RCC 7860 (cell line): ENCODE data around the gene GCNA.
"Not testable (repeated sequence)": the region's sequence is repeated elsewhere in the genome, so short reads cannot be mapped to it uniquely, and the experiment has no call there.

Experiments used
- DNase-seq: peaks from one replicate; pipeline ENCODE4 v3.0.0-alpha.2; 2015; ENCODE audit warnings: low spot score
- FAIRE-seq: peaks from 2 replicates; lab custom pipeline; 2012; peaks lifted over from hg19 to GRCh38; lab: Jason Lieb, UNC

Gene GCNA

DNA sequence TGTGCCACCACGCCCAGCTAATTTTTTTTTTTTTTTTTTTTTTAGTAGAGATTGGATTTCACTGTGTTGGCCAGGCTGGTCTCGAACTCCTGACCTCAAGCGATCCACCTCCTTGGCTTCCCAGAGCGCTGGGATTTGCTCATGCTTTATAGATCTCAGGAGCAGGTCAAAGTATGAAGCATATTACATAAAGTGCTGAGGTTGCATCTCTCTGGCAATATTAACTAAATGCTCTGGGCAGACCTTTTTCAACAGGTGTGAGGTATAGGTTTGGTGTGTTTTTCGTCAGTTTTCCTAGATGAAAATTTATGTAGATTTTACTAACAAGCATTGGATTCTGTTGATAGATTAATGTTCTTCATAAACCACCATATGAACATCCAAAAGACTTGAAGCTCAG is 19.3 kb upstream of the GCNA start:
- DNase-seq (no peak), FAIRE-seq (no peak)

DNA sequence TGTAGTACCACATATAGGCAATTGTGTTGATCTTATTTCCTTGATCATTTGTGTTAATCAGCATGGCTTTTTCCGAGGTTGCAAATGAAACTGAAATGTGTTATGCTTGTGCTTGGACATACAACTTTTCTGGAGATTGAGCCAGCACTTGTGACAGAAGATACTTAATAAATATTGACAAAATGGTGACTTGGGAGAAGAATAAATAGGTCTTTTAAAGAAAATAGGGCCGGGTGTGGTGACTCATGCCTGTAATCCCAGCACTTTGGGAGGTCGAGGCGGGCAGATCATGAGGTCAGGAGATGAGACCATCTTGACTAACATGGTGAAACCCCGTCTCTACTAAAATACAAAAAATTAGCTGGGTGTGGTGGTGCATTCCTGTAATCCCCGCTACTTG is 18.5 kb upstream of the GCNA start:
- not testable (repeated sequence) for FAIRE-seq, DNase-seq

DNA sequence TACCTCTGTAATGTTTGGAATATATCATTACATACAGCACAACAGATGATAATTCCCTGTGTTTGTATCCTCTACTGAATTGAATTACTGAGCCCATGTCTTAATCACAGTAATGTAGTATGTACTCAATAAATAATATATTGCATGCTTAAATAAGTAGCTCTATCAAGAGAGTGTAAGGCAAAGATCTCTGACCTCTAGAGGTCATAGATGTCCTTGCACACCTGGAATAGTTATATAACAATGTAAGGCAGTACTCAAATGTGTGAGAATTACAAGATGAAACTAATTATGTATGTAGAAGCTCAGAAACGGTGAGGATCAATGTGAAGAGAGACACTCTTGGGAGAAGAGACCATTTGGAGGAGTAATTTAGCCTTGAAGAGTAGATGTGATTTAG is 14.3 kb upstream of the GCNA start:
- DNase-seq (no peak), FAIRE-seq (no peak)

DNA sequence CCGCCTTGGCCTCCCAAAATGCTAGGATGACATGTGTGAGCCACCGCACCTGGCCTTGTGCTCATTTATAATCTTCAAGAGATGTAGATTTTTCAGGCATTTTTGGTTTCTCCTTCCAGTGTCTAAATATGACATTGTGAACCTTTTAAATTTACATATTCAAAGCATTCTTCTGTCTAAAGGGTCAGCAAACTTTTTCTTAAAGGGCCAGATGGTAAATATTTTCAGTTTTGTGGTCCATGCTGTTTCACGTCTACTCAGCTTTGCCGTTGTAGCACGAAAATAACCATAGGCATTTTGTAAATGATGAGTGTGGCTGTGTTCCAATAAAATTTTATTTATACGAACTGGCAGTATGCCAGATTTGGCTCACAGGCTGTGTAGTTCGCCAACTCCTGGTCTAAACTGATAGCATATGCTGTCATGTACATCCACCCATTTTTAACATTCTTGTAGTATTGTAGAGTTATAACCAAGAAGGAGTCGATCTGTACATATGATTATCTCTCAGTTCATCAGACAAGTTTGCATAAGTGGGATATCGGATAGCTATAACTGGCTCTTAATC is 12.7 kb upstream of the GCNA start:
- DNase-seq (no peak), FAIRE-seq (no peak)

DNA sequence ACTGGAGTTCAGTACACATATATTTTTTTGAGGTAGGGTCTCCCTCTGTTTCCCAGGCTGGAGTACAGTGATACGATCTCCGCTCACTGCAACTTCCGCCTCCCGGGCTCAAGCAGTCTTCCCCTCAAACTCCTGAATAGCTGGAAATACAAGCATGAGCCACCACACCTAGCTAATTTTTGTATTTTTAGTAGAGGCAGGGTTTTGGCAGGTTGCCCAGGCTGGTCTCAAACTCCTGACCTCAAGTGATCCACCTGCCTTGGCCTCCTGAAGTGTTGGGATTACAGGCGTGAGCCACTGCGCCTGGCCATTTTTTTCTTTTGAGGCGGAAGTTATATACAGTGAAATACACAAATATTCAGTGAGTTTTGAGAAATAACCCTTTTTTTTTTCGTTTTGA is 6.8 kb upstream of the GCNA start:
- FAIRE-seq, DNase-seq: not testable (repeated sequence)

DNA sequence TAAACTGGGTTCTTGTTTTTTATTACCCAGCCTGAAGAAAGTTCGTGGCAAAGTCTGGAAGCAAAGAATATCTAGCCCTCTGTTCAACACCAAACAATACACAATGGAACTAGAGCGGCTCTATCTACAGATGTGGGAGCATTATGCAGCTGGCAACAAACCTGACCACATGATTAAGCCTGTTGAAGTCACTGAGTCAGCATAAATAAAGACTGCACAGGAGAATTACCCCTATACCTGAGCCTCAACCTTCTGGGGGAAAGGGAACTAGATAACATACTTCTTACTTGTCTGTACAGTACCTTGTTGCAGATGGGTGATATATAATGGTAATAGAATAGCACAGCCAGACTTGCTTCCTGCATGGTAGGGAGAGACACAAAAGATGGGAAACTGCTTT is 4.6 kb upstream of the GCNA start:
- FAIRE-seq (no peak), DNase-seq (no peak)

DNA sequence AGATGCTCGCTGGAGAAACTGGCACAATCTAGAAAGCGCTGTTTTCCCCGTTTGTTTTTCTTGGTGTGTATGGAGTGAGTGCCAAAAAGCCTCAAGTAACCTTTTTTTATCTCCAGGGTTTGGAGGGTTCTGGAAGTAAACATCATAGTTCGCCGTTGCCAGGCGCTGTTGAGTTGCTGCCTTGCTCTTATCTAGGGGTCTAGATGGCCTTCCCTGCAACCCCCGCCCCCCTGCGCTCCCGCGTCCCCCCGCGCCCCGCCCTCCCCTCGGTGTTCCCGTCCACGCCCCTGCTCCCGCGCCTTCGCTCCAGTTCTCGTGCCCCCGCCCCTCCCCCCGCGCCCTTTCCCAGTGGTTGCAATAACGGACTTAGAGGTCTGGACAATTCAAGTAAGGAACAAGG is 555 bp upstream of the GCNA start:
- DNase-seq, result no peak
- FAIRE-seq, result no peak

DNA sequence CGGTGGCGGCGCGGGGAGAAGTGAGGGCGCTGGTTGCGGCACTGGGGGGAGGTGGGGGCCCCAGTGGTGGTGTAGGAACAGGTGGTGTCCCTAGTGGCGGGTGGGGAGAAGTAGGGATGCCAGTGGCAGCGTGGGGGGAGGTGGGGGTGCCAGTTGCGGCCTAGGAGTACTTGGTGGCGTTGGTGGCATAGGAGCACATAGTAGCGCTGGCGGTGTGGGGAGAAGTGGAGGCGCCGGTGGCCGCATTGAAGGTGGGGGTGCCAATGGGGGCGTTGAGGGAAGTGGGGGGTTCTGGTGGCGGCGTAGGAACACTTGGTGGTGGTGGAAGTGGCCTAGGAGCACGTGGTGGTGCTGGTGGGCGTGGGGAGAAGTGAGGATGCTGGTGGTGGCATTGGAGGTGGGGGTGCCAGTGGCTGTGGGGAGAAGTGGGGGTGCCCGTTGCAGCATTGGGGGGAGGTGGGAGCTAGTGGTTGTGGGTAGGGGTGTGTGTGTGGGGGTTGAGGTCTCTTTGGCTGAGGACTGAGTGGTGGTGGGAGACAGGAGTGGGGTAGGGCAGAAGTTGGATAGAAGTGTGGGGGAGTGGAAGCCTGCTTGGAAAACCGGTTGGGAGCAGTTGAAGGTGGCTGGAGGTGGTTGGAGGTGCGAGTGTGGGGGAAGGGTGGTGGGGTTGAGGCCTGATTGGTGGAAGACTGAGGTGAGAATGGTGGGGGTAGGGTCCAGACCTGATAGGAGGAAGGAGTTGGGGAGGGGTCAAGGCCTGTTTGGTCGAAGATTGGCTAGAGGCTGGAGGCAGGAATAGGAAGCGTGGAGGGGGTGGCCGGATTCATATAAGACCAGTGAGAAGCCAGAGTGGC is 1.1 kb downstream of the GCNA start:
- FAIRE-seq (no peak), DNase-seq (no peak)

DNA sequence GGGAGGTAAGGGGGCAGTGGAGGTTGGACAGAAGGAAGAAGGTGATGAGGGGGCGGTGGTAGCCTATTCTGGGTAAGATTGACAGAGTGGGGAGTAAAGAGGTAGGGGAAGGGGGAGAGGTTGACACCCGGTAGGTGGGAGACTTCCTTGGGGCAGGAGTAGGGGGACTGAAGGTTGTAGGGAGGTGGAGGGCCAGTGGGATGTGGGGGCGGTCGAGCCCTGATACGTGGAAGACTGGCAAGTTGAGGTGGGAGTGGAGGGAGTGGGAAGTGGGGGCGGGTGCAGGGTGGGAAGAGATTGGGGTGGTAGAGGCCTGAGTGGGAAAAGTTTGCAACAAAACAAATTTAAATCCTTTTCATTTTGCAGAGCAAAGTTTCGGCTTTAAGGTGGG is 1.7 kb downstream of the GCNA start:
- FAIRE-seq, result no peak

DNA sequence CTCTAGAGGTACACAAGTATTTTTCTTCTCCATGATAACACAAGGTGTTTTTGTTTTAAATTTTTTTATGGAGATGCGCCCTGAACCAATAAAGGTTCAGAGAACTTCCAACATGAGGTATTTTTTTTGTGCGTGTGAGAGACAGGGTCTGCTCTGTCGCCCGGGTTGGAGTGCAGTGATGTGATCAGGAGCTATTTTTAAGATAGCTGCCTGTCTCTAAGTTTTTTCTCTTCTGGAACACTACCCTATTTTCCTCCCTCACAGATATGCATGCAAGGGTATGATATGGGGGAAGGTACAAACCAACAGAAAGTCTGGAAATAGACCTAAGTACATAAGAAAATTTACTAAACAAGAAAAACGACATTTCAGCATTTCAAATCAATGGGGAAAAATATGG is 3.0 kb downstream of the GCNA start:
- no peak for FAIRE-seq
- no peak for DNase-seq

More for the DNA sequence above, 1.7 kb downstream of the GCNA start:
- DNase-seq, result no peak

DNA sequence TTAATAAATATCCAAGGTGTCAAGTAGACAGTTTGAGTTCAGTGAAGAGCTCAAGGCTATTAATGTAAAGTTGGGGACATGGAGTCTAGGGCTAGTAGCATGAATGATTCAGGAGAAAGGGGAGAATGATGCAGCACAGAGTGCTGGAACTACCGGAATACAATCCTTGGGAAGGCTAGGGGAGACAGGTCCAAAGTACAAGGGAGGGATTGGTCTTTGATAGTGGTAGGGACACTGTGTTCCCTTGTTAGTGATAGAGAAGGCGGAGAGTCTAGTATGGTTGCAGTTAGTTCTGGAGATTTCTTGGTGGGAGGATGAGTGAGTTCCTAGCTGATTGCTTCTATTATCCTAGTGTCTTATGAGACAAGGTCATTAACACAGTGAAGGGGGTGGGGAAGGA is 8.7 kb downstream of the GCNA start:
- FAIRE-seq, result no peak
- DNase-seq, result no peak

DNA sequence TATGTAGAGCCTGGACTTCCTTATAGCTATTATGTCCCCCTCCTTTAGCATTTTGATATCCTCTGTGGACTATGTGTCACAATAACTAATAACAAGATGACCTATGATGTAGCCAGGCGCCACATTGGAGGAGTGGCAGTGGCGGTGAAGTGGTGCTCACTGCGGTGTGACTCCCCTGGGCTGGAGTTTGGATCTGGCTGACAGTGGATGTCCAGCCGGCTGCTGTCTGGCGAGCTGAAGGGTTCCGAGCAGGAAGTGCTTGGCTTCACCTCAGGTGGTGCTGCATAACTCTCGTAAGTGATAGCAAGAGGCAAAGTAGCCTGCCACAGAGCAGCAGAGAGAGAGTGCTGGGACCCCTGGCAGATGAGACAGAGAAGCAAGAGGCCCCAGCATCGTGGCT is 15.0 kb downstream of the GCNA start:
- not testable (repeated sequence) for FAIRE-seq, DNase-seq

DNA sequence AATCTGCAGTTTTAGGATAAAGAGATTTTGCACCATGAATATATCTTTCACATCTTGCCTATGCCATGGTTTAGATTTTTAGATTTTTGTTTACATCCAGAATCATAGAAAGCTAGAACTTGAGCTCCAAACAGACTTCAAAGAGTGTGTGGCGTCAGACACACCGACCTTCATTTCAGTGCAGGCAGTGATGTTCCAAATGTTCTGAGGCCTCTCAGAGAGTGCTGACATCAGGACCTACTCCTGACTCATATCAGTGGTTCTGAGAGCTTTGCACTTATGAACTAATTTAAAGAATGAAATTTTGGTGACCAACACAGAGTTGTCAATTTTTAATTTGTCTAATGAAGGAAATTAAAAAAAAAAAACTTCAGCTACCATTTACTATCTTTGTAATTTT is 21.7 kb downstream of the GCNA start:
- DNase-seq (no peak), FAIRE-seq (no peak)

DNA sequence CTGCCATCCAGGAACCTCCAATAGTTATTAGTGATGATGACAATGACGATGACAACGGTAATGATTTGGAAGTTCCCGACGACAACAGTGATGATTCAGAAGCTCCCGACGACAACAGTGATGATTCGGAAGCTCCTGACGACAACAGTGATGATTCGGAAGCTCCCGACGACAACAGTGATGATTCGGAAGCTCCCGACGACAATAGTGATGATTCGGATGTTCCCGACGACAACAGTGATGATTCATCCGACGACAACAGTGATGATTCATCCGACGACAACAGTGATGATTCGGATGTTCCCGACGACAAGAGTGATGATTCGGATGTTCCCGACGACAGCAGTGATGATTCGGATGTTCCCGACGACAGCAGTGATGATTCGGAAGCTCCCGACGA is 25.4 kb downstream of the GCNA start:
- DNase-seq (no peak), FAIRE-seq (no peak)

DNA sequence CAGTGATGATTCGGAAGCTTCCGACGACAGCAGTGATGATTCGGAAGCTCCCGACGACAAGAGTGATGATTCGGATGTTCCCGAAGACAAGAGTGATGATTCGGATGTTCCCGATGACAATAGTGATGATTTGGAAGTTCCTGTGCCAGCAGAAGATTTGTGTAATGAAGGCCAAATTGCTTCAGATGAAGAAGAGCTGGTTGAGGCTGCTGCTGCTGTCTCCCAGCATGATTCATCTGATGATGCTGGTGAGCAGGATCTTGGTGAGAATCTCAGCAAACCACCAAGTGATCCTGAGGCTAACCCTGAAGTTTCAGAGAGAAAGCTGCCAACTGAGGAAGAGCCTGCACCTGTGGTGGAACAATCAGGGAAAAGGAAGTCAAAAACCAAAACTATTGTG is 25.9 kb downstream of the GCNA start:
- FAIRE-seq (no peak), DNase-seq (no peak)

DNA sequence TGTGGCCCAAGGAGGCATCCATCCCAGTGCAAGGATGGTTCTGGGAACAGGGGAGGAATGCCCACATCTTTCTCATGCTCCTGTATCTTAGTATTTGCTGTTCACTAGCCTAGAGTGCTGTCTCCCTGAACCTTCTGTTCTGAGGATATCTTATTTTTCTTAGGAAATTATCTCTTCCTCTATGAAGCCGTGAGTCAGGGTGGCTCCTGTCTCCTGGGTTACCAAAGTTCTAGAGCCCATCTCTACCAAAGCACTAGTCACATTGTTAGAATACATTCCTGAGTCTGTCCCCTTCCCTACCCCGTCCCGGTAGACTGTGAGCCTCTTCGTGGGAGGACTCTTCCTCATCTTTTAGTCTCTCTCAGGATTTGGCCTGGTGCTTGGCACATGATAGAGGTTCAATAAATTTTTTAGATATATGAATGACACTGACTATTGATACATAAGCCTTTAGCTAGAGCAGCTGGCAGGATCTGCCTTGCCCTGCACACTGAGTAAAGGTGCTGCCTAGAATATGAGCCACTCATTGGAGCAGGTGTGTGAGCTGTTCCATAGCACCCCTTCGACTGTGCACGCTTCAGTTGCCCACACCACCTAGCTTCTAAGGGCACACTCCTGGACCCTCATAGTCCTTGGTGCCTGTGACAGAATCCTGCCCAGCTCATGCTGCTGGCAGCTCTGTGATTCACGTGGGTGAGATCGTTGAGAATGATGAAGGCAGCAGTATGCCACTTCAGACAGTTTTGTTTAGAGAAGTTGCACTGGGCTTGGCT is 26.7 kb downstream of the GCNA start:
- no peak for DNase-seq
- no peak for FAIRE-seq

DNA sequence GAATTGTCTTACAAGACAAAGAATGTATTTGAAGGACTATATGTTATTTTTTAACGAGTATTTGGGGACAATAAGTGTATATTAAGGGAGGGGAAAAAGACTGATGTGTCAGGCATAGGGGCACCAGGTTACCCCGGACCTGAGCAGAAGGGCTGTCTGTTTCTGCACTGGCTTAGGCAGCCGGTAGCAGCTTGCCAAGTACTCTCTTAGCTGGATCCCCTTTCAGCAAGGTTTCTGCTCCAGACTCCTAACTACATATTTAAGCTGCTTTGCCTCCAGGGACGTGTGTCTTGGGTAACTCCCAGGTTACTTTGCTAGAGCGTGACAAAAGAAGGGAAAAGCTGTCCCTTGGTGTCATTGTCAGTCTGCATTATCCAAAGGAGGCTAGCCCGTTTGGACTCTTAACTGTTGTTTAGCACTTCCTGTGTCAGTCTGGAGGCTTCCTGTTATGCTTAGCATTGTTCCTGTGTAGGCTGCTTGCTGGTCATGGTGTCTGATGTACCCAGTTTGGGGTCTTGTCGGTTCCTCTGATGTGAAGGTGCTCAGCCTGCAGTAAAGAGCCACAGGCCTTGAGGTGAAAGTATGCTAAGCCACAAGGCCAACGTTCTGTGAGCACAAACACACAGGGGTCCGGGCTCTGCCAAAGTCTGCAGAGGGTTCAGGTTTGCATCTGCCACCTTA is 28.4 kb downstream of the GCNA start:
- DNase-seq (no peak), FAIRE-seq (no peak)

DNA sequence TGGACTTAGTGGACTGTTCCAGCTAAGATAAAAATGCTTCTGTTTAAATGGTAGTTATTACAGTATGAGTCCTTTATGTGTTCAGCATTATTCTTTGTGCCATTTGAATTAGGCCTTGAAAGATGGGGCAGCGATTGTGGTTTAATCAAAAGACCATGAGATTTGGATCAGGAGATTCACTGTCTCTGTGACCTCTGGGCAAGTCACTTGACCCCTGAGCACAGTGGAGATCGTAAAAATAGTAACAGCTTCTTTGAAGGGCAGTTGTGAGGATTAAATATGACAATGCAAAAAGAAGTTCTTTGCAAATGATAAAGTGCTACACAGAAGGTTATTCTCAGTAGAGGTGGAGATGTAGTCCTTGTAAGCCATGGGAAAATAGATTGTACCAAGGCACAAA is 29.3 kb downstream of the GCNA start:
- FAIRE-seq, result no peak
- DNase-seq, result no peak

DNA sequence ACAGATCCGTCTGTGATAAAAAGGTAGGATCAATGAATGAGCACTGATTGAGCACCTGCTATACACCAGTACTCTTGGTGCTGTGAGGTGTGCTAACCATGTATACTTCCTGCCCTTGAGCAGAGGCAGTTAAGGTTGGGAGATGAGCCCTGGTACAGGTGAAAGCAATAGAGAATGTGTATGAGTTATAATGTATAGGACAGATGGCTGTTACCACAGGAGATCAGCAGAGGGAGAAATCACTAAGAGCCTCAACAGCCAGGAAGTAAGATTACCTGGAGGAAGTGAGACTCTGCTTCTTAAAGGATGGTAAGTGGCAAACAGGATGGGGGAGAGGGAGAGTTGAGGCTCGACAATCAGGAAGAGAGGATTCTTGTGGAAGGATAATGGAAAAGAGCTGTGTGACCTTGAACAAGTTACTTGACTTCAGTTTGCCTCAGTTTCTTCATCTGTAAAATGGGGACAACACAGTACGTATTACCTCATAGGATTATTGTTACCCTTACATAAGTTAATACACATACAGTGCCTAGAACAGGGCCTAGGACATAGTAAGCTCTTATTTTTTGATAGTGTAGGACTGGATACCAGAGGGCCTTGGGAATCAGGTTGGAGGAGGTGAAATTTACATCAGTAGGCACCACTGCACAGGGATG is 31.0 kb downstream of the GCNA start:
- DNase-seq, result no peak
- no peak for FAIRE-seq

DNA sequence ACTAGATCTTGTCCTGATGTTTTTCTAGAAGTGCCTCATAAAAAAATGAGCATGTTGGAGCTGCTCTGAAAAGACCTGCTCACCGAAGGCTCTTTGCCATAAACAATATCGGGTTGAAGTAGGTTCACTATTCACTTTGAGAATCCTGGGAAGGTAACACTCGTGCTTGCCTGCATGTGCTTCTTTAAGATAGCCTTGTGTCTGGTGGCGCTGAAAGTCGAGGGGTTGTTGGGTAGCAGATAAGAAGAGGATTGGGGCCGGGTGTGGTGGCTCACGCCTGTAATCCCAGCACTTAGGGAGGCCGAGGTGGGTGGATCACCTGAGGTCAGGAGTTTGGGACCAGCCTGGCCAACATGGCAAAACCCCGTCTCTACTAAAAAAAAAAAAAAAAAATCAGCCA is 33.5 kb downstream of the GCNA start:
- DNase-seq, FAIRE-seq: not testable (repeated sequence)

DNA sequence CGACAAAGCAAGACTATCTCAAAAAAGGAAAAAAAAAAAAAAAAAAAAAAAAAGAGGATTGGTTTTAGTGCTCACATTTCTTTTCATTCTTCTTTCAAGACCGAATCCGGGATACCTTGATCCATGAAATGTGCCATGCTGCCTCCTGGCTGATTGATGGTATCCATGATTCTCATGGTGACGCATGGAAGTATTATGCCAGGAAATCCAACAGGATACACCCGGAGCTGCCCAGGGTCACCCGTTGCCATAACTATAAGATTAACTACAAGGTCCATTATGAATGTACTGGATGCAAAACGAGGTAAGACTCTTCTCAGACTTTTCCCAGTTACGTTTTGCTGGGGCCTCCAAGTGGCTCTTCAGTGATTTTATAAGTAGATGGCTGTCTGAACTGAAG is 34.0 kb downstream of the GCNA start:
- FAIRE-seq, result no peak
- no peak for DNase-seq
